Brain microvascular endothelial cell (primary cell): Measurements from ENCODE around the gene SPTLC1.
A peak's percentile ranks its signal among the peaks of the same experiment; 100 is the strongest.
"Not testable (repeated sequence)": the region's sequence is repeated elsewhere in the genome, so short reads cannot be mapped to it uniquely, and the experiment has no call there.

Experiments
- DNase-seq: peaks from one replicate; pipeline ENCODE4 v3.0.0-alpha.2; 2020
- H3K27ac ChIP-seq: fragments of 250-450 bp; sonication (Bioruptor Pico); 2 replicates; pipeline ENCODE4 v1.5.1; 2020; ENCODE audit warnings: mild to moderate bottlenecking, moderate library complexity
- H3K27me3 ChIP-seq: fragments of 250-450 bp; sonication (Bioruptor Pico); replicated peaks from 2 replicates; pipeline ENCODE4 v1.5.1; 2020; ENCODE audit warnings: mild to moderate bottlenecking
- H3K36me3 ChIP-seq: fragments of 250-450 bp; sonication (Bioruptor Pico); replicated peaks from 2 replicates; pipeline ENCODE4 v1.5.1; 2020; ENCODE audit warnings: mild to moderate bottlenecking
- H3K4me3 ChIP-seq: 2 replicates; pipeline ENCODE4 v1.5.1; 2011; ENCODE audit warnings: low read depth, mild to moderate bottlenecking, control low read depth, low read length, moderate library complexity
- in situ Hi-C: cut with HindIII; loops from 2 replicates; pipeline ENCODE4 v1.10.0; 2017; ENCODE audit warnings: low sequenced_read_pairs, low pct_ligation_motif_present
- TF ChIP-seq, protein P1 (sequence below): IDR thresholded peaks from 2 replicates; pipeline ENCODE4 v1.5.1; 2011; ENCODE audit warnings: low read depth, mild to moderate bottlenecking, moderate library complexity, low read length, control low read depth, inconsistent platforms; ENCODE audit errors: missing control alignments

Gene SPTLC1

DNA sequence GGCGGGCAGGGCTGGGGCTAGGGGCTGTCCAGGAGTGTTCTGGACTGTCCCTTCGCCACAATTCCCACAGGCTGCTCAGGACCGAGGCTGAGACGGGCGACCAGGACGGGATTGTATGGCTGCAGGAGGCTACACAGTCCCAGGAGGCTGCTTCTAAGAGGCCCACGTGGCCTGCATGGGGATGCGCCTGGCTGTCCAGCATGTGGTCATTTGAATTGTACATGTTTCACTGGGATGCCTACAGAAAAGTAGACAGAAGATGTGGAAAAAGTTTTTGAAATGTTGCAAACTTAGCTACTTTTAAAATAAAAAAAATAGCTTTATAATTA is 32.6 kb upstream of the SPTLC1 start:
- DNase-seq: peak; percentile 24
- in situ Hi-C loops: no loop called here
- Histone ChIP-seq H3K27me3 (no peaks in the 10 kb centered on the region), H3K27ac (peak overlapping the region; percentile 89), H3K4me3 (no peak overlapping the region), H3K36me3 (no peaks in the 10 kb centered on the region)
- TF ChIP-seq, protein P1, sequence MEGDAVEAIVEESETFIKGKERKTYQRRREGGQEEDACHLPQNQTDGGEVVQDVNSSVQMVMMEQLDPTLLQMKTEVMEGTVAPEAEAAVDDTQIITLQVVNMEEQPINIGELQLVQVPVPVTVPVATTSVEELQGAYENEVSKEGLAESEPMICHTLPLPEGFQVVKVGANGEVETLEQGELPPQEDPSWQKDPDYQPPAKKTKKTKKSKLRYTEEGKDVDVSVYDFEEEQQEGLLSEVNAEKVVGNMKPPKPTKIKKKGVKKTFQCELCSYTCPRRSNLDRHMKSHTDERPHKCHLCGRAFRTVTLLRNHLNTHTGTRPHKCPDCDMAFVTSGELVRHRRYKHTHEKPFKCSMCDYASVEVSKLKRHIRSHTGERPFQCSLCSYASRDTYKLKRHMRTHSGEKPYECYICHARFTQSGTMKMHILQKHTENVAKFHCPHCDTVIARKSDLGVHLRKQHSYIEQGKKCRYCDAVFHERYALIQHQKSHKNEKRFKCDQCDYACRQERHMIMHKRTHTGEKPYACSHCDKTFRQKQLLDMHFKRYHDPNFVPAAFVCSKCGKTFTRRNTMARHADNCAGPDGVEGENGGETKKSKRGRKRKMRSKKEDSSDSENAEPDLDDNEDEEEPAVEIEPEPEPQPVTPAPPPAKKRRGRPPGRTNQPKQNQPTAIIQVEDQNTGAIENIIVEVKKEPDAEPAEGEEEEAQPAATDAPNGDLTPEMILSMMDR: no peak

- Histone ChIP-seq H3K27ac (peak overlapping the region; percentile 89), H3K36me3 (no peaks in the 10 kb centered on the region), H3K4me3 (no peak overlapping the region), H3K27me3 (no peaks in the 10 kb centered on the region)
- in situ Hi-C loops: no loop called here
- peak; percentile 98 for DNase-seq
- TF ChIP-seq, protein P1: peak; percentile 29
Observed at GRCh38 chr9:92147030-92147851, 32.0 kb upstream of the SPTLC1 start.

- in situ Hi-C loops: no loop called here
- Histone ChIP-seq H3K27ac (peak overlapping the region; percentile 89), H3K4me3 (no peak overlapping the region), H3K36me3 (no peaks in the 10 kb centered on the region), H3K27me3 (no peaks in the 10 kb centered on the region)
- no peak for DNase-seq
- TF ChIP-seq, protein P1: no peak
Observed at GRCh38 chr9:92146610-92147009, 31.4 kb upstream of the SPTLC1 start.

DNA sequence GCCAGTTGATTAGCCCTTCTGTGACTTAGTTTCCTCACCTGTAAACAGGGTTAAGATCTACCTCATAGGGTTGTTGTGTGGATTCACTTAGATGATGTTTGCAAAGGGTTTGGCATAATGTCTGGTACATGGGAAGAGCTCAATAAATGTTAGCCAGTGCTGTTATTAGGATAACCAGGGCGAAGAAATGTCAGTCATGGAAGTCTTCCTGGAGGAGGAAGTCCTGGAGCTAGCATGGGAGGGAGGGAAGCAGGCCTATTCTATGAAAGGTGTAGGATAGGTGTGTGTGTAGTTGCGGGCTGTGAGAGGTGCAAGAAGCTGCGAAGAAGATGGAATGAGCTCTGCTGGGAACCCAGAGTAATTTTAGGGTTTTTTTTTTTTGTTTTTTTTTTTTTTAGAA is 30.6 kb upstream of the SPTLC1 start:
- H3K27me3 ChIP-seq, H3K36me3 ChIP-seq, DNase-seq, in situ Hi-C loops, H3K27ac ChIP-seq, H3K4me3 ChIP-seq: not testable (repeated sequence)

GRCh38 chr9:92142329-92142728 is 27.1 kb upstream of the SPTLC1 start:
- in situ Hi-C loops: no loop called here
- H3K27me3 ChIP-seq: no peaks in the 10 kb centered on the region
- H3K36me3 ChIP-seq: no peaks in the 10 kb centered on the region
- no peak overlapping the region for H3K27ac ChIP-seq
- no peak overlapping the region for H3K4me3 ChIP-seq
- no peak for DNase-seq
- TF ChIP-seq, protein P1: no peak

- Histone ChIP-seq H3K27me3 (no peaks in the 10 kb centered on the region), H3K36me3 (no peaks in the 10 kb centered on the region), H3K27ac (no peak overlapping the region), H3K4me3 (peak overlapping the region; percentile 65)
- no peak for DNase-seq
- TF ChIP-seq, protein P1: no peak
- in situ Hi-C loops: no loop called here
Observed at GRCh38 chr9:92141144-92142129, 26.2 kb upstream of the SPTLC1 start.
